Right renal pelvis (tissue), 4 donors: ENCODE results near the gene P2RY11. TPM values are rescaled to one million over a fixed set of nuclear protein-coding genes. Genes with fewer than 3 reads are reported as not detected.

ENCODE experiments used
- DNase-seq, 4 donors: peaks; one replicate each; pipeline ENCODE4 v3.0.0-alpha.2; 2013; ENCODE audit warnings: low read depth in 4 of 4, low spot score in 3 of 4, missing footprints in 1 of 4
- polyA plus RNA-seq, 4 donors: library from polyadenylated mRNA; unstranded; fragments of 120-200 nt; gene quantifications; one replicate each; pipeline ENCODE4 v1.2.1, GENCODE V29; 2013; ENCODE audit not compliant: insufficient read length in 4 of 4

The P2RY11 gene
- polyA plus RNA-seq, 4 donors, result 10.4 to 13.9 (median 12.2) TPM

GRCh38 chr19:10112895-10113591 lies 1.6 kb downstream of the P2RY11 start:
- DNase-seq, result no peak

GRCh38 chr19:10113592-10113963 lies 2.1 kb downstream of the P2RY11 start:
- DNase-seq, result no peak

- DNase-seq, result no peak
These were observed 2.6 kb downstream of the P2RY11 start for GRCh38 chr19:10113964-10114650.

DNA sequence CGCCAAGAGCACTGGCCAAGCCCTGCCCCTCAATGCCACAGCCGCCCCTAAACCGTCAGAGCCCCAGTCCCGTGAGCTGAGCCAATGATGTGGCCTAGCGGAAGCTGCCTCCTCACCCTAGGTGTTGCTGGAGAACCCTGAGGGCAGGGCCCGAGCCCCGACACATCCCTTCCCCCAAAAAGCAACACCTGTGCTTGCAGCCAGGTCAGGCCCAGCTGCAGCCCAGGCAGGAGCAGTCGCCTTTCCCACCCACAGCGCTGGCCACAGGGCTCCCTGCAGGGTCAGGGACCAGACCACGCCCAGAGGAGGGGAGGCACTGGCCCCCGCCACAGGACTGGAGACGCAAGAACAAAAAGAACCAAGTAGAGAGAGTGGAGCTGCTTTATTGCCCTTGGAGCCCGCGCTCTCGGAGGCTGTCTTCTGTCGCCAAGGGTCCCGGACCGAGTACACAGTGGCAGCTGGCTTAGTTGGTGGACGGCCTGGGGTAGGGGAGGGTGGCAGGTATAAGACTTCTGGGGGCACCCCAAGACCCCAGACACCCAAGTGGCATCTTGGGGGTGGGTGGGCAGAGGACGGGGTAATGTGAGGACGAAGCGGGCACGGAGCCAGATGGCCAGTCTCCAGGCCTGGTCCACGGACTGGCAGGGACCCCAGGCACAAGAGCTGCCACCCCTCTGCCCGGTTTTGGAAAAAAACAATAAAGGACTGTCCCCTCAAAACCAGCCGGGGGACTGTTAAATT lies 3.3 kb downstream of the P2RY11 start:
- no peak for DNase-seq

DNA sequence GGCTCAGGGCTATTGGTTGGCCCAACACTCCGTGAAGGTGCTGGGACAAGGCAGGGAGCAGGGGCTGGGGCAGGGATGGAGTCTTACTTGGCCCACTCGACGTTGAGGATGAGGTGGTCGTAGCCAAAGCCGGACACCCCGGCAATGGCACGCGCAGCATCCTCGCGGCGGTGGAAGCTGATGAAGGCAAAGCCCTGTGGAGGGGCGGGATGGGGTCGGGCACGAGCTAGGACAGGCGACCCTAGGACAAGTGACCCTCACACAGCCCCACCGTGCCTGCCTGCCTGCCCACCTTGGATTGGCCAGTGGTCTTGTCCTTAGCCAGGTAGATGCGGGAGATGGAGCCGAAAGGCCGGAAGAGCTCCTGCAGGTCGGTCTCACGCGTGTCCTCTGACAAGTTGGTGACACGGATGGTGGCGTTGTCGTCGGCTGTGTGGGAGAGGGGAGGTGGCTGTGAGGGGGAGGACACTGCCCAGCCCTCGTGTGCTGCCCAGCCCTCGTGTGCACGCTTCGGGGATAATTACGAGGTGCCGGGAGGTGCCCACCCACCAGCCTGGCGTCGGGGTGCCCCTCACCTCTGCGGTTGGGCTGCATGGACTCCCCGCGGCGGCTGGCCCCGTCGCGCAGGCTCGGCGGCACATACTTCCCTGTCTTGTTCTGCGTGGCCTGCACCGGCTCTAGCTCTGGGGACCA lies 4.0 kb downstream of the P2RY11 start:
- DNase-seq, result no peak

DNA sequence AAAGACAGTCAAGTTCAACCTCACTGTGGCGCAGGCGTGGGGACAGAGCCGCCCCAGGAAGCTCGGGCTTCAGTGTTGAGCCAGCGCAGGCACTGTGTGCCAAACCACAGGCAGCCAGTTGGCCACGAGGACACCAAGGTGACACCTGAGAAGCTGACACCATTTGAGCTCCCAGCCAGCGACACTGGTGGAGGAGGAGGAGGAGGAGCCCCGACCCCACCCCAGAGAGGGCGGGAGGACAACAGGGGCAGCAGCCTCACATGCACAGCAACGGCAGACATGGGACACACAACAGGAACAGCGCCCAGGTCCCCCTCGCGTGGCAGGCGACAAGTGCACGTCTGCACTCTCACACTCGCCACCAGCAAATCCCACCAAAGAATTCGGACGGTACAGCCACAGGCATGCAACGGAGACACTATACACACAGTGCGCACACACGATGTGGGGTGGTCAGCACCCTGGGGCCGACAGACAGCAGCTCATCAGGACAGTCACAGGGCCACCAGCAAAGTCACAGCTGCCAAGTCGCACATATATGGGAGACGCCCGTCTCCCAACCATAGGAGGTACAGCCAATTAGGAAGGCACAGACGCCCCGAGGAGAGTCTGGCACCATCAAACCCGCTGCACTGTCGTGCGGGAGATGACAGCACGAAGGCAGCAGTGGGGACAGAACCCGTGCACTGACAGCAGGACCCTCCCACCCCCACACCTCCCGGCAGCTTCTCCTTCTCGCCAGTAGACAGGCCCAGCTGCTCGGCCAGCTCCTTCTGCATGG lies 4.8 kb downstream of the P2RY11 start:
- DNase-seq, result no peak

DNA sequence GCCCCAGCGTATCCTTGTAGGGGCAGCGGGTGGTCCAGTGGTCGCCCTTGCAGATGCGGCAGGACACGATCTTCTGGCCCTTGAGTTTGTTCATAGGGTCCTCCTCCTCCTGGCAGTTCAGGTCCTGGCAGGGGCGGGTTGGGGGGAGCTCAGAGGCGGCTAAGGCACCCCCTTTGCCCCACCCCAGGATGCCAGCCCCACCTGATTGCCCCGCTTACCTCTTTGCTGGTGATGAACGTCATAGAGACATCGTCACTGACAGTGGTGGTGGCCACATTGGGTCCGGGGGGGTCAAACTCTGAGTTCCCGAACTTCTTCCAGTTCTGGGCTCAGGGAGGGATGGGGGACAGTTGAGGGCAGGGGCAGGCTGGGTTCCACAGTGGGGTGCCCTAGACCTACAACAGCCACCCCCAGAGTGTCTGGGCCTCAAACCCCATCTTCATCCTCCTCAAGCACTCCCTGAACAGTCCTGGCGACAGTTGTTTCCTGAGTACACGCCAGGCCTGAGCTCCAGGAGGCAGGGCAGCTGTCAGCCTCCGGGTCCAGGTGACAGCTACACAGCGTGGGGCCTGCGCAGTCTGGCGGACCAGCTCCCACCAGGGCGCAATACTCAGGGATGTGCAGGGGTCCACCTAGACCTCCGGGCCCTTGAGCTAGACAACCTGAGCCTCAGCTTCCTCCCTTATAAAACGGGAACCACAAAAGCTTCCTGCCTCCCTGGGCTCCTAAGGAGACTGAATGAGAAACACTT lies 5.5 kb downstream of the P2RY11 start:
- DNase-seq, result no peak

GRCh38 chr19:10118960-10119359 lies 7.5 kb downstream of the P2RY11 start:
- no peak for DNase-seq

GRCh38 chr19:10120538-10121189 lies 9.2 kb downstream of the P2RY11 start:
- no peak for DNase-seq

DNA sequence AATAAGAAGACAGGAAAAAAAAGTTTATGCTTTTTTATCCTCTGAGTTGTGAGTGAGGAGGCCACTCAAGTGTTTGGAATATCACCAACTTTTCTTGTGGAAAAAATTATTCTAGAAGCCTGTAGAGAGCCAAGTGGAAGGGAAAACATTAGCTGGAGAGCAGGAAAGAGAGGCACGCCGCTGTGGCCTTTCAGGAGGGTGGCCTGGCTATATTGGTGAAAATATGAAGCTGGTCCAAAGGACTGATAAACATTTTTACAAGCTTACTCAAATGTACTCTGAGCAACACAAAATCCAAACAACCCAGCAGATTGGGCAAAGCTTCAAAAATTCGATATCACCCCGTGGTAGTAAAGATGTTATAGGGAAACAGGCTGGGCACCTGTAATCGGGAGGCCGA lies 10.6 kb downstream of the P2RY11 start:
- DNase-seq, result no peak

DNA sequence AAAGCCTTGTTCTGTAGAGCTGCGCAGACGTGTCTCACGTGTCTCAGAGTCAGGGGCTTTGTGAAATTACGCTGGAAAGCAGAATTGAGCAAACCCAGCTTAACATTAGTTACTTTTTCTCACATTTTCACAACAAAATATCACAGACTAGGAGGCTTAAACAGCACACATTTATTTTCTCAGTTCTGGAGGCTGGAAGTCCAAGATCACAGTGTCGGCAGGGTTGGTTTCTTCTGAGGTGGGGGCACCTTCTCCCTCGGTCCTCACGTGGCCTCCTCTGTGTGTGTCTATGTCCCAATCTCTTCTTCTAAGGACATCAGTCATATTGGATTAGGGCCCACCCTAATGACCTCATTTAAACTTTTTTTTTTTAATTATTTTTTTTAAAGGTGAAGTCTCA lies 12.9 kb downstream of the P2RY11 start:
- no peak for DNase-seq

GRCh38 chr19:10126213-10126639 lies 14.7 kb downstream of the P2RY11 start:
- no peak for DNase-seq

DNA sequence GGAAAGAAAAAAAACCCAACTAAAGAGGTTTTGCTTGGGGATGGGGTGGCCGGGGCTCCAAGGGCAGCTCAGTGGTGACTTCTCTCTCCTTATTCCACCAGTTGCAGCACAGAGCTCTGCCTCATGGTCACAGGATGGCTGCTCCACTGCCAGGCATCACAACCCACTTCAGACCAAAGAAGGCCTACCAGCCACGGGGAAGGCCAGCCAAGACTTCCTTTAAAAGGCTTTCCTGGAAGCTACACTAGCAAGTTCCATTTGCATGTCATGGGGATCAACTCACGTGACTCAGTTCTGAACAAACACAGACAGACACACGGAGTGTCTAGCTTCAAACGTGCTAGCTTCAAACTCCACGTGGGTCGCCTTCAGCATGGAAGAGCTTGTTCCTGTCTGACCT lies 21.4 kb downstream of the P2RY11 start:
- DNase-seq, result no peak

GRCh38 chr19:10133596-10133995 lies 22.1 kb downstream of the P2RY11 start:
- DNase-seq, result no peak

DNA sequence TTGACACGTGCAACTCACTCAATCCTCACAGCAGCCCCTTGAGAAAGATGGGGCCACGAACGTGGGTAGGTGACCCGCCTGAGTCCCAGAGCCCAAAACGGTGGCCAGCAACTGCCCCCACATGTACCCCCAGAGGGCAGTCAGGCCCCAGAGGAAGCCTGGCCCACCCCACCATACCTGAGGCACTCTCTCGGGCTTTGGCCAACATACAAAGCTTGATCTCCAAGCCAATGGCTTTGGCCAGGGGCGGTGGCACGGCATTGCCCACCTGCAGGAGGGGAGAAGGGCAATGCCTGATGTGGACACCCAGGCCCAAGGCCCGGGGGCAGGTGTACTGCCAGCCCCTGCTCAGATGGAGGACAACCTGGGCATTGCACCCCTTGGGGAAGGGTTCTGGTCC lies 22.5 kb downstream of the P2RY11 start:
- no peak for DNase-seq

GRCh38 chr19:10135551-10136334 lies 24.2 kb downstream of the P2RY11 start:
- no peak for DNase-seq

GRCh38 chr19:10136936-10137335 lies 25.4 kb downstream of the P2RY11 start:
- DNase-seq, result no peak
